Activated B cell treated with CpG ODN at 0.5 μM for 24 hours (primary cell): ENCODE data around the gene NCKAP5. TPM values are rescaled to one million over a fixed set of nuclear protein-coding genes. Genes with fewer than 3 reads are reported as not detected.

Experiments used
- ATAC-seq: fragments of 200-7000 bp; cut with Tn5 transposase; one replicate; pipeline ENCODE4 v1.10.0; 2021; ENCODE audit warnings: low read depth, mild to moderate bottlenecking, moderate library complexity
- CTCF ChIA-PET: fragments of 350-600 bp; sonication (Branson Sonifier 250); formaldehyde crosslinking; loops from one replicate; lab custom pipeline; 2021; ENCODE audit warnings: antibody characterized with exemption; lab: Charles Lee
- POLR2A ChIA-PET: fragments of 350-600 bp; sonication (Branson Sonifier 250); formaldehyde crosslinking; loops from one replicate; lab custom pipeline; 2021; ENCODE audit warnings: antibody characterized with exemption; lab: Charles Lee
- DNase-seq: peaks from one replicate; pipeline ENCODE4 v3.0.0; 2022
- H3K27ac Mint-ChIP-seq: one replicate; pipeline ENCODE4 v1.8.0; 2020; ENCODE audit warnings: mixed read lengths
- H3K27me3 Mint-ChIP-seq: one replicate; pipeline ENCODE4 v1.8.0; 2021; ENCODE audit warnings: mixed read lengths
- H3K36me3 Mint-ChIP-seq: one replicate; pipeline ENCODE4 v1.8.0; 2021; ENCODE audit warnings: low read depth, mixed read lengths
- H3K4me1 Mint-ChIP-seq: one replicate; pipeline ENCODE4 v1.8.0; 2021; ENCODE audit warnings: mixed read lengths
- H3K4me3 Mint-ChIP-seq: one replicate; pipeline ENCODE4 v1.8.0; 2020; ENCODE audit warnings: mild to moderate bottlenecking, mixed read lengths
- H3K9me3 Mint-ChIP-seq: one replicate; pipeline ENCODE4 v1.8.0; 2020; ENCODE audit warnings: mixed read lengths
- intact Hi-C: fragments of 100-400 bp; cut with micrococcal nuclease; formaldehyde crosslinking; loops from one replicate; pipeline ENCODE4 v1.15.1; 2024
- total RNA-seq: library from RNA; stranded (reverse); gene quantifications from 2 replicates; pipeline ENCODE4 v1.2.3, GENCODE V29; 2022
- TF ChIP-seq, protein P1 (sequence below): fragments of 200-600 bp; IDR thresholded peaks from one replicate; pipeline ENCODE4 v1.8.0; 2022; ENCODE audit warnings: antibody characterized with exemption, mild to moderate bottlenecking

The NCKAP5 gene
- total RNA-seq, 1 donor from 2014 or later = not detected

DNA sequence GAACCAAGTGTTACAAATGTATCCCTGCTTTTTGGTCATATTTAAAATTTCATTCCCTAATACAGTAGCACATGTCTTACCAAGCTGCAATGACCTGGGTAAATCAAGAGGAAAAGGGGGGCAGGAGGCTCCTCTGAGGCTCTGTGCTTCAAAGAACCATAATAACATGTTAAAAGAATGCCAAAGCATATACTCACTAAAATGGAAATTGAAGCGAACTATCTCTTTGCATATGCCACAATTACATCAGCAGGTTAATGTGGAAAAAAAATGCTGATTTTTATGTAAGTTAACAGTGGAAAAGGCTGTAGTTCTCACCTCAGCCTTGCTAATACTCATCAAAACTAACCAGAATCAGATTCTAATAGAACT is 37.5 kb upstream of the NCKAP5 start:
- Mint-ChIP-seq H3K4me1 (no peaks in the 10 kb centered on the region), H3K4me3 (no peak overlapping the region), H3K36me3 (no peaks in the 10 kb centered on the region), H3K9me3 (no peaks in the 10 kb centered on the region), H3K27me3 (no peaks in the 10 kb centered on the region), H3K27ac (no peak overlapping the region)
- DNase-seq (no peak), ATAC-seq (no peak)
- TF ChIP-seq, protein P1, sequence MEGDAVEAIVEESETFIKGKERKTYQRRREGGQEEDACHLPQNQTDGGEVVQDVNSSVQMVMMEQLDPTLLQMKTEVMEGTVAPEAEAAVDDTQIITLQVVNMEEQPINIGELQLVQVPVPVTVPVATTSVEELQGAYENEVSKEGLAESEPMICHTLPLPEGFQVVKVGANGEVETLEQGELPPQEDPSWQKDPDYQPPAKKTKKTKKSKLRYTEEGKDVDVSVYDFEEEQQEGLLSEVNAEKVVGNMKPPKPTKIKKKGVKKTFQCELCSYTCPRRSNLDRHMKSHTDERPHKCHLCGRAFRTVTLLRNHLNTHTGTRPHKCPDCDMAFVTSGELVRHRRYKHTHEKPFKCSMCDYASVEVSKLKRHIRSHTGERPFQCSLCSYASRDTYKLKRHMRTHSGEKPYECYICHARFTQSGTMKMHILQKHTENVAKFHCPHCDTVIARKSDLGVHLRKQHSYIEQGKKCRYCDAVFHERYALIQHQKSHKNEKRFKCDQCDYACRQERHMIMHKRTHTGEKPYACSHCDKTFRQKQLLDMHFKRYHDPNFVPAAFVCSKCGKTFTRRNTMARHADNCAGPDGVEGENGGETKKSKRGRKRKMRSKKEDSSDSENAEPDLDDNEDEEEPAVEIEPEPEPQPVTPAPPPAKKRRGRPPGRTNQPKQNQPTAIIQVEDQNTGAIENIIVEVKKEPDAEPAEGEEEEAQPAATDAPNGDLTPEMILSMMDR = no peak
- ChIA-PET CTCF (no interaction called here), POLR2A (no interaction called here)
- intact Hi-C loops = no loop called here

DNA sequence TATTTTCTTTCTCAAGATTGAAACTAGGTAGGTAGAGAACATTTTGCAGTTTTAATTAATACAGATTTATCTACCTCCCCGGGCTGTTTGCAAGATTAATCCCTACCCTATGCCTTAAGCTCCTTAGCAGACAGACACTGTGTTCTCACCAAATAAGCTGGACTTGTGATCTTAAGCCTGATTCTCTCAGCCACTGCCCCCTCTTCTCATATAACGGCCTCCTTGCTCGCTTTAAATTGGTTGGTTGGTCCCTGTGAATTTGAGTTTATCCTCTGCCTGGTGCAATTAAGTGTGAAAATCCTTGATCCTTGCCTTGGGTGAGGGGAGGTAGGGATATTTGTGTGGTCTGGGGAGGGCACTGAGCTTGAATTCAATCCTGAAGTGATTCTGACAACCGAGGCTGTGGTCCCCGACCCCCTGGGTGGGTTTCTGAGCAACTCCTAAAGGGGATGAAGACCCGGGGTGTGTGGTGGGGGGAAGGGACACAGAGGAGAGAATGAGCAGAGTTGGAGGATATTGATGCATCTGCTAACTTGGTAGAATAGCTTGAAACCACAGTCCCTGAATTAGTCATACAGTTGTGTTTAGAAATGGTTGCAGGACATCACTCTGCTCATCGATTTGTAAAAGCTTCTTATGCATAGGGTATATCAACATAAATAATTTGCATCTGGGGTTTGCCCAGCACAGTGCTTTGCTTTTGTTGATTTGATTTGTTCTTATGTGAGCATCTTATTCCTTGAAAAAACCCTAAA is 36.9 kb upstream of the NCKAP5 start:
- ChIA-PET POLR2A (no interaction called here), CTCF (no interaction called here)
- H3K4me3 Mint-ChIP-seq = no peak overlapping the region
- H3K27me3 Mint-ChIP-seq = no peaks in the 10 kb centered on the region
- H3K27ac Mint-ChIP-seq = no peak overlapping the region
- H3K36me3 Mint-ChIP-seq = no peaks in the 10 kb centered on the region
- TF ChIP-seq, protein P1 = no peak
- no peaks in the 10 kb centered on the region for H3K9me3 Mint-ChIP-seq
- no peak for DNase-seq
- intact Hi-C loops = no loop called here
- no peaks in the 10 kb centered on the region for H3K4me1 Mint-ChIP-seq
- no peak for ATAC-seq

DNA sequence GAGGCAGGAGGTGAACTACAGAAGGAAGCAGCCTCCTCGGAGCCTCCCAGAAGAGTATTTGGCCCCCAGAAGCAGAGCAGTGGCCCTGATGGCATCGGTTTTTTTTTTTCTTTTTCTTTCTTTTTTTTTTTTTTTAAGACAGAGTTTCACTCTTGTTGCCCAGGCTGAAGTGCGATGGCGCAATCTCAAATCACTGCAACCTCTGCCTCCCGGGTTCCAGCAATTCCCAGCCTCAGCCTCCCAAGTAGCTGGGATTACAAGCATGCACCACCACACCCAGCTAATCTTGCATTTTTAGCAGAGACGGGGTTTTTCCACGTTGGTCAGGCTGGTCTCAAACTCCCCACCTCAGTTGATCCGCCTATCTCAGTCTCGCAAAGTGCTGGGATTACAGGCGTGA is 34.8 kb upstream of the NCKAP5 start:
- Mint-ChIP-seq H3K27ac (no peak overlapping the region), H3K4me1 (no peaks in the 10 kb centered on the region), H3K36me3 (no peaks in the 10 kb centered on the region), H3K4me3 (no peak overlapping the region), H3K27me3 (no peaks in the 10 kb centered on the region), H3K9me3 (no peaks in the 10 kb centered on the region)
- TF ChIP-seq, protein P1 = no peak
- intact Hi-C loops = no loop called here
- CTCF ChIA-PET = no interaction called here
- ATAC-seq (no peak), DNase-seq (no peak)
- POLR2A ChIA-PET = interaction anchor here (0.7 kb wide), 1 partner anchor 896 kb away, joined by 6 read pairs; no protein-coding TSS in a partner anchor

DNA sequence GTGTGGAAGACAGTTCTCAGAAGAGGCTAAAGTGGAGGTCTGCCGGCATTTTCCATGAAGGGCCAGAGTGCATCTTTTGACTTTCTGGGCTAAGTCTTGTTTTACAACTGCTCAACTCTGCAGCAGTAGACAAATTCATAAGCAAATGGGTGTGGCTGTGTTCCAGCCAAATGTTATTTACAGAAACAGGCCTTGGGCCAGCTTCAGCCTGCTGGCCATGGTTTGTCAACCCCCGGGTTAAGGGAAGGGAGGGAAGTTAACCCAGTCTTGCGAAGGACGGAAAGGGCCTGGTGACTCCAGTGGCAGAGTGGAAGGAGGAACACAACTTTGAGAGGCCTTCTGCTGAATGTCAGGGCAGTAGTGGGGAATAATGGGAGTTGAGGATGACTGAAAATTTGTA is 34.3 kb upstream of the NCKAP5 start:
- intact Hi-C loops = no loop called here
- ChIA-PET CTCF (no interaction called here), POLR2A (no interaction called here)
- Mint-ChIP-seq H3K4me3 (no peak overlapping the region), H3K27me3 (no peaks in the 10 kb centered on the region), H3K27ac (no peak overlapping the region), H3K9me3 (no peaks in the 10 kb centered on the region), H3K4me1 (no peaks in the 10 kb centered on the region), H3K36me3 (no peaks in the 10 kb centered on the region)
- ATAC-seq (no peak), DNase-seq (no peak)
- TF ChIP-seq, protein P1 = no peak

DNA sequence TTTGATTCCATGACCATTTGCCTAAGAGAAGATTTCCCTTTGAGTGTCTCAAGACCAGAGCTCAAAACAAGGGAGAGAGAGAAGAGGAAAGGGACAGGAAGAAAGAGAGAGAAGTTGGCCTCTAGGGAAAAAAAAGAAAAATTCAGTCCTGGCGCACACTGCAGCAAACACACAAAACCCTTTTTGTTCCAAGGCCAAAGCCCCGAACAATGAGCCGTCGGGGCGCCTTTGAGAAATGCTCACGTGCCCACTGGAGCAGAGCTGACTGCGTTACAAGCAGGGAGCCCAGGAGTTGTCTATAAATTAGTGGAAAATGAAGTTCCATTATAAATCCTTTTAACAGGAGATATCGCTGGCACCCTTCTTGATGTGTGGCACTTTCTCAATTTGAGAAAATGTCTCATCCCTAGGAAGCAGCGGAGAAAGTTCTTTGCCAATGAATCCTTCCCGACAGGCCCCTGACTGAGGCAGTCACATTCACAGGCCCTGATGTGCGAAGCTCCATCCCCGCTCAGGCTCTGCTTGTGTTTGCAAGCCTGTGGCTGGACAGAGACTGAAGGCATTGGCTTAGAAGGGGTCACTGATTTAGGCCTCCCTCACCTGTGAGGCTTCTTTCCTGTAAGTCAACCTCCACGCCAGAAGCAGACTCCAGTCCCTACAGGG is 32.1 kb upstream of the NCKAP5 start:
- Mint-ChIP-seq H3K27me3 (peaks cover under 1% of the 10 kb centered on the region), H3K4me3 (no peak overlapping the region), H3K9me3 (no peaks in the 10 kb centered on the region), H3K36me3 (no peaks in the 10 kb centered on the region), H3K27ac (no peak overlapping the region), H3K4me1 (no peaks in the 10 kb centered on the region)
- ChIA-PET CTCF (no interaction called here), POLR2A (no interaction called here)
- ATAC-seq (no peak), DNase-seq (no peak)
- TF ChIP-seq, protein P1 = no peak
- intact Hi-C loops = no loop called here
